ENCODE data around the gene PTBP2.

DNA sequence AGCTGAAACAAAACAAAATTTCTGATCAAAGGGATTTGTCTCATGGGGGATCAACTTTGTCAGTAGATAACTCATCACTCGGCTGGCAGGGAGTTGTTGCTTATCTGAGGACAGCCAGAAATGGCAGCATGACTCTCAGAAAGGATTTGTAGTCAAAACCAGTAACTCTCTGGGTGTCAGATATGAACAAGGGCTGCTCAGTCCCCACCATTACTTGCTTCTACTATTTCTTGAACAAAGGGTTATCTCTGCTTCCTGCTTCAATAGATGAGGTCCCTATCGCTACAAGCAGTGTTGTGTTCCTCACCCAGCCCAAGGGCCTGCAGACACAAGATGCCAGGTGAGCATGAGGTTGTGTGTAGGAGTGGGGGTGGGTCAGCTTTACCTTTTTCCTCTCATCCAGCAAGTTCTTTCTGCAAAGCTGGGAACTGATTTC lies 116.2 kb downstream of the PTBP2 start:
- TF ChIP-seq, protein P1, sequence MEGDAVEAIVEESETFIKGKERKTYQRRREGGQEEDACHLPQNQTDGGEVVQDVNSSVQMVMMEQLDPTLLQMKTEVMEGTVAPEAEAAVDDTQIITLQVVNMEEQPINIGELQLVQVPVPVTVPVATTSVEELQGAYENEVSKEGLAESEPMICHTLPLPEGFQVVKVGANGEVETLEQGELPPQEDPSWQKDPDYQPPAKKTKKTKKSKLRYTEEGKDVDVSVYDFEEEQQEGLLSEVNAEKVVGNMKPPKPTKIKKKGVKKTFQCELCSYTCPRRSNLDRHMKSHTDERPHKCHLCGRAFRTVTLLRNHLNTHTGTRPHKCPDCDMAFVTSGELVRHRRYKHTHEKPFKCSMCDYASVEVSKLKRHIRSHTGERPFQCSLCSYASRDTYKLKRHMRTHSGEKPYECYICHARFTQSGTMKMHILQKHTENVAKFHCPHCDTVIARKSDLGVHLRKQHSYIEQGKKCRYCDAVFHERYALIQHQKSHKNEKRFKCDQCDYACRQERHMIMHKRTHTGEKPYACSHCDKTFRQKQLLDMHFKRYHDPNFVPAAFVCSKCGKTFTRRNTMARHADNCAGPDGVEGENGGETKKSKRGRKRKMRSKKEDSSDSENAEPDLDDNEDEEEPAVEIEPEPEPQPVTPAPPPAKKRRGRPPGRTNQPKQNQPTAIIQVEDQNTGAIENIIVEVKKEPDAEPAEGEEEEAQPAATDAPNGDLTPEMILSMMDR (IDR thresholded peaks at IDR 0.05), result no peak
- TF ChIP-seq POLR2A (IDR thresholded peaks at IDR 0.05), result no peak

All from lower leg skin (tissue), 3 donors.